GM12891 (cell line): ENCODE measurements around the gene RTN3.

ENCODE experiments used
- PAX5 ChIP-seq: IDR thresholded peaks from 2 replicates; pipeline ENCODE4 v1.6.1; 2011; ENCODE audit warnings: low read length, moderate library complexity, mild to moderate bottlenecking; ENCODE audit not compliant: insufficient read depth, severe bottlenecking
- POLR2A ChIP-seq: IDR thresholded peaks from 2 replicates; pipeline ENCODE4 v1.6.1; 2011; ENCODE audit warnings: low read depth, low read length, control low read depth
- POLR2AphosphoS5 ChIP-seq: IDR thresholded peaks from 2 replicates; pipeline ENCODE4 v1.6.1; 2011; ENCODE audit warnings: low read depth, low read length, control low read depth
- SPI1 ChIP-seq: IDR thresholded peaks from 2 replicates; pipeline ENCODE4 v1.6.1; 2011; ENCODE audit warnings: low read depth, low read length, control low read depth
- TAF1 ChIP-seq: IDR thresholded peaks from 2 replicates; pipeline ENCODE4 v1.6.1; 2011; ENCODE audit warnings: low read depth, low read length, control low read depth

DNA sequence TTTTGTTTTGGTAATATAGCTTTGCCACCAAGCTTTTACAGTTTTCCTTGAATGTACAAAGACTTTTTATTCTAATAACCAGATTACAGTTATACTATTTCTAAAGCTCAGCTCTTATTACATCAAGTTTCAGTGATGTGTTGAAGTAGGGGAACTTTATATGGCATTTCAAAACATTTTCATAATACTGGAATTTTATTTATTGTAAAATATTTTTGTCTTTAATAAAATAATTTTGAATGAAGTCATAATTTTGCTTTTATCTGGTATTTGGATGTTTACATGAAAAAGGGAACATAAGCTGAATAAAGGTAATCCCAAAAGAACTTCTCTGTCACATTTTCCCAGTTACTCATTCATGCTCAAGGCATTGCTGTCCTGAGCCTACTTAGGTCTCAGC is 34.7 kb downstream of the RTN3 start:
- TF ChIP-seq POLR2A: no peak
- TF ChIP-seq PAX5: no peak
- TF ChIP-seq POLR2AphosphoS5: no peak
- TF ChIP-seq SPI1: no peak
- TF ChIP-seq TAF1: no peak
